Measurements from ENCODE around the gene MPP2.

GRCh38 chr17:43917348-43918025, 10.2 kb upstream of the MPP2 start:
- TF ChIP-seq CTCF (IDR thresholded peaks at IDR 0.05) (no peak), POLR2A (IDR thresholded peaks at IDR 0.05) (no peak)
